GM19023 (cell line): ENCODE data around the gene RNF207.
A peak's percentile ranks its signal among the peaks of the same experiment; 100 is the strongest.

Experiments
- ATAC-seq: cut with Tn5 transposase; IDR thresholded peaks from one replicate; pipeline ENCODE4 v1.9.1; 2021; ENCODE audit warnings: mild to moderate bottlenecking, moderate library complexity; ENCODE audit not compliant: unreplicated experiment

Gene RNF207

GRCh38 chr1:6247651-6248050 lies 41.7 kb downstream of the RNF207 start:
- ATAC-seq = no peak

DNA sequence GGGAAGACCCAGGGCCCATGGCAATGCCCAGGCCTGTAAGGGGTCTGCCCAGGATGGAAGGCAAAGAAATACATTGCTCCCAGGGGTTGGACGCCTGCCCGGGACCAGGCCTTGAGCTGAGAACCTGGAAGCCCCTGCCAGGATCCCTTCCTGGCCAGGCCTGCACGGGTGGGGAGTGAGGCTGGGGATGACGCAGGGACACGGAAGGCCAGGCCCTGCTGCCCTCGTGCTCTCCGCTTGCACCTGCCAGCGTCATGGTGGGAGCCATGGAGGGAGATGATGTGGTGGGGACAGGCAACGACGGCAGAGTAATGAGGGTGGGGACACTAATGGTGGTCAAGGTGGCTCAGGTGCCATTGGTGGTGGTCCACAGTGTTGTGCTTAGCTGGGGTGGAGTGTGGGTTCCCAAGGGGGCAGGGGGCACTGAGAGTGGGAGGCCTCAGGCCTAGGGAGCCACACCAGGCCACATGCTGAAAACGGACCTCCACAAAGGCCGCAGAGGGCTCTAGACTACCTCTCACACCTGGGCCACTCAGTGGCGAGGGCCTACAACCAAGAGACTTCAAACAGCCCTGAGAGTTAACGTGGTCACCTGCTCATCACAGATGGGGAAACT lies 42.4 kb downstream of the RNF207 start:
- no peak for ATAC-seq

- ATAC-seq = no peak
Measured at GRCh38 chr1:6248932-6249738, 43.2 kb downstream of the RNF207 start.

DNA sequence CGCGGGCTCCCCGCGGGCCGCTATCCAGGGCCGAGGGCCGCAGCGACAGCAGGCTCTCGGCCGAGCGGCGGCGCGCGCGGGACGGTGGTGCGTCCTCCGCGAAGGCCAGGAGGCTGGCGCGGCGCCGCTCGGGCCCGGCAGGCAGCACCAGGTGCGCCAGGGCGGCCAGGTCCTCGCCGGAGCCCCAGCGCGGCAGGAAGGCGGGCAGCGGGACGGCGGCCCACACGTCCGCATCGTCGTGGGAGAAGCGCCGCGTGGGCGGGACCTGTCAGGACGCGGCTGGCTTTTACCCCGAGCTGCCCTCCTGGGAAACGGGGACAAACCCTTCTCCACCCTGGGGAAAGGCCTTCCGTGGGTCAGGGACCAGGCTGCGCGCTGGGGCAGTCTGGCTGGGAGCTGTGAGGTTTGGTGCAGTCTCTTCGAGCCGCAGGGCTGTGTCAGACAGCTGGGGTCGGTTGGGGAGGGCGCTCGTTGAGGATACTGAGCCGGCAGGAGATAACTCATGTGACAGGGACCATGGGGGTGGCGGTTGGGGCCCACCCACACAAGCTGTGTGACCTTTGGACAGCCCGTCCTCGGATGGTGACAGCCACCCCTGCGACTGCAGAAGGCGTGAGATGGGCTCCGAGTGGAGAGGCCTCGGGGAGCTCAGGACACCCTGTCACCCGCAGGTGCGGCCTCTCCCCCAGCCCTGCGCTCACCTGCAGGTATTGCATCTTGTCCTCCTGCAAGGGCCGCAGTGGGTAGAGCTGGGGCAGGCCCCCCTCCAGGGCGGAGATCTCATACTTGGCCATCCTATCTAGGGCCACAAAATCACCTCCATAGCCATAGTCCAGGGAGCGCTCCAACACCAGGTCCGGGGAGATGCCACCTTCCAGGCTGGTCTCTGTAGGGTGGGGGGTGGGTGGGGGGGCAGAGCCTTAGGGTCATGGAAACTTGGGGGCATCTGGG lies 44.1 kb downstream of the RNF207 start:
- no peak for ATAC-seq

DNA sequence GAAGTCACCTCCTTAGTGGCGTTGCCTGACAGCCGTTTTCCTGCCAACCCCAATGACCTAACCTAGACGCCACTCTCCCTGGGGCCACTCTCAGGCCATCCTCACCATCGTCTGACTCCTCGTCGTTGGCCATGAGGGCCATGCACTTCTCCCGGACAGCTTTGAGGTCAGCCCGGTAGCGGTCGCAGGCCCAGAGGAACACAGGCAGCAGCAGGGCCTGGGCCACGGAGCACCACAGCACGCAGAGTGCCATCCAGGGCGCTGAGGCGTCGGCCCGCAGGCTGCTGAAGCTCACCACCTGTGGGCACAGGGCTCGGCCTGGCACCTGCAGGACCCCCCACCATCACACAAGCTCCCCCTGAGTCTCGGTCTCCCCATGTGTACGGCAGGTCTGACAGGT lies 45.3 kb downstream of the RNF207 start:
- no peak for ATAC-seq

DNA sequence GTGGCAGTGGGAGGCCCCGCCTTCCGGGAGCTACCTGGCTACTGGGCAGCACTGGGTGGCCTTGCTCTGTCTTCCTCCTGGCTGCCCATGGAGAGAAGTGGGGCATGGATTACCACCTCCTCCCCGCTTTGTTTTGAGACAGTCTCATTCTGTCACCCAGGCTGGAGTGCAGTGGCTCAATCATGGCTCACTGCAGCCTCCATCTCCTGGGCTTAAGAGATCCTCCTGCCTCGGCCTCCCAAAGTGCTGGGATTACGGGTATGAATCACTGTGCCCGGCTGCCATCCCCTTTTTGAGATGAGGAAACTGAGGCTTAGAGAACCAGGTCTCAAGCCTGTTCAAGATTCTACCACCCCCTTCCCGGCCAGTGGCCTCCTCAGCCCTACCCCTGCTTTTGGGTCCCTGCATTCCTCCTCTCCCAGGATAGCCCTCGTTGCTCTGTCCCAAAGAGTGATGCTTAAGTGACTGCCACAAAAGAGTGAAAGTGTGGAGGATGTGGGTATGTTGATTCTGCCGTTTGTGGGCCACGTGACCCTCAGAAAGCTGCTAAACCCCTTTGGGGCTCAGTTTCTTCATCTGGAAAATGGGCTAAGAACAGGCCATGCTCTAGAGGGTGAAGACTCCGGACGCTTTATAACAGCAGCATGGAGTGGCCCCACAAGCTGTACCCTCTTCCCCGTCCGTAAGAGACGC lies 45.9 kb downstream of the RNF207 start:
- no peak for ATAC-seq

GRCh38 chr1:6252374-6252710 lies 46.4 kb downstream of the RNF207 start:
- ATAC-seq = no peak

DNA sequence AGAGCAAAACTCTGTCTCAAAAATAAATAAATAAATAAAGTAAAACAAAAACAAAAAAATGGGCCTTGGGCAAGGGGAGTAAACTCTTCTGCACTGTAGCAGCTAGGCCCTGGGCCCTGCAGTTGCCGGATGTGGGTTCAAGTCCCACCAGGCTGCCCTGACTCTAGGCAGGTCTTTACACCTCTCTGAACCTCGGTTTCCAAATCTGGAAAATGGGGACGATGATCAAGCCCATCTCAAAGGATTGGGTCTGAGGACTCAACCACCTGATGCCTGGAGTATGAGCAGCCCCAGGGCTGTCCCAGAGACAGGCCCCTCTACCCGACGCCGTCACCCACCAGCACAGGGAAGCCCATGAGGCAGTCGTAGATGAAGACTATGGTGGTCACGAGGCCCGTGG lies 47.5 kb downstream of the RNF207 start:
- no peak for ATAC-seq

- no peak for ATAC-seq
Measured at GRCh38 chr1:6254691-6255090, 48.8 kb downstream of the RNF207 start.

DNA sequence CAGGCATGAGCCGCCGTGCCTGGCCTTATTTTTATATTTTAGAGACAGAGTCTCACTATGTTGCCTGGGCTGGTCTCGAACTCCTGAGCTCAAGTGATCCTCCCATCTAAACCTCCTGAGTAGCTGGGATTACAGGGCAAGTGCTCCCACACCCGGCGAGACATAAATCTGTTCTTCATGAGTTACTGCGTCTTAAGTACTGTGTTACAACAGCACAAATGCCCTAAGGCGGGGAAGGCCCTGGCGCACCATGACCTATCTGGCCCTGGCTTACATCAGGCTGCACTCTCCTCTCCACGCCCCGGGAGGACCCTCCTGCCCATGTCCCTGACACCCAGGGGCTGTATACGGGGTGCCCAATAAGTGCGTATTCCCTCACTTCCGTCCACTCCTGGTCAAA lies 50.7 kb downstream of the RNF207 start:
- no peak for ATAC-seq

DNA sequence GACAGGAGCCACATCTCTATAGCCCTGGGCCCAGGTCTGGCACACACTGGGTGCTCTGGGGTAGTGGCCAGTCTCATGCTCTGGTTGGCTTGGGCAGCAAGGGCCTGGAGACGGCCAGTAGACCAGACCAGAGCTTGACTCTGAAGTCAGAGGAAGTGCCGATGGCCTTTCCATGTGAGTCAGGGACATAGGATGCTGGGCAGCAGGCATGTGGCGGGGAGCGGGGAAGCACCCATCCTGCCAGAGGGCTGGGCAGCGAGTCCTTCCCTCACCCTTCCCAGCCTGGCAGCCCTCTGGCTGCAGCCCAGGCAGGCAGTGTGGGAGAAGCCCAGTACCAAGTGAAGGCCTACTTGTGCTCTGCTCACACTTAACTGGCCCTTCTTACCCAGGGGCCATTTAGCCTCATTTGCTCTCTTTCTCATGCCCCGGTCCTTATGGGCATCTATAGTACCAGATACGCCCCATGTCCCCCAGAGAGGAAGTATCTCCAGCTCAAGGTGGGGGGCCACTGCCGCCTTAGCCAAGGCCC lies 51.7 kb downstream of the RNF207 start:
- no peak for ATAC-seq

GRCh38 chr1:6258675-6259074 lies 52.8 kb downstream of the RNF207 start:
- no peak for ATAC-seq

GRCh38 chr1:6259491-6260362 lies 53.8 kb downstream of the RNF207 start:
- peak; percentile 56 for ATAC-seq

DNA sequence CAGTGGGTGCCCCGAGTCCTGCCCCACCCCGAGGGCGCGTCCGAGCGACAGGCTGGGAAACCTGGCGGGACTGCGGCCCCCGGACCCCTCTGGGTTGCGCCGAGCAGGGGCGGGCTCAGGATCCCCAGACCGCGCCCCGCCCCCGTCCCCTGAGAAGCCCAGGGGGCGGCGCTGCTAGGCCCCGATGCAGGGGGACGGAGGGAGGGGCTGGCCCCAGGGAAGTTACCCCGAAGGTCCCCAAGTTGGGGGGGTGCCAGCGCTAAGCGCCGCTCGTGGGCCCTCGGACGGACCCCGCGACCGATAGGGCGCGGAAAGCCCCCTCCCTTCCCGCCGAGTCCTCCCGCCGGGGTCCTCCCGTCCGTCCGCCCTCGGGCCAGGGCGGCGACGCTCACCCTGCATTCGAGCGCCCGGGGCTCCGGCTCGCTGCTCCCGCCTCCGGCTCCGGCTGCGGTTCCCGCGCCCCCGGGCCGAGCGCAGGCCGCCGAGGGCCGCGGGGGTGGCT lies 54.6 kb downstream of the RNF207 start:
- peak; percentile 34 for ATAC-seq

DNA sequence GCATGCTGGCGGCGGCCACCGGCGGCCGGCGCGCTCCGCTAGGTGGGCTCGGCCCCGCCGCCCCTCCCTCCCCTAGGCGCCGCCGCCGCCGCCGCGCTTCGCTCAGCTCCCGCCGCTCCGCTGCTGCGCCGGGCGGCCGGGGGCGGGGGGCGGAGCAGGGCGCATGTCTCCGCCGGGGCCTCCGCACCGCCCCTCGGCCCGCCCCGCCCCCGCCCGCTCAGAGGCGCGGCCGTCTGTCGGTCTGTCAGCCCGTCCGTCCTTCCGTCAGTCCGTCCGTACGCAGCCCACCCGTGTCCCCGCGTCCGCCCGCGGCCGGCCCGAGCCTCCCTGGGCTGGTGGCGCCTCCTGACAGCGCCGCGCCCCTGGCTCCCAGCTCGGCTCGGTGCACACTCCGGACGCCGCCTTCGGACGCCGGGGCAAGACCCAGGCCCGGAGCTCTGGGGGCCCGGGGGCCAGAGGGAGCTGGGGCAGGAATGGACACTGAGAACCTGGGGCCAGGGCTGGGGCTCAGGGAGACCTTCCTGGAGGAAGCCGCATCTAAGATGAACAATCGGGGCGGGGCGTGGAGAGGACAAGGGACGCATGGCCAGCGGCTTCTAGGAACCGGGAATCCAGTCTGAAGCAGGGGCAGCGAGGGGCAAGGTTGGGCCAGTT lies 55.2 kb downstream of the RNF207 start, which contains the start of gene GPR153:
GPR153 (minus strand) TSS at position 138 of the 654 bp plus-strand sequence. CDS start 6,193 bp downstream, outside the sequence.
- peak; percentile 40 for ATAC-seq

- ATAC-seq = no peak
Measured at GRCh38 chr1:6261615-6261995, 55.7 kb downstream of the RNF207 start.

DNA sequence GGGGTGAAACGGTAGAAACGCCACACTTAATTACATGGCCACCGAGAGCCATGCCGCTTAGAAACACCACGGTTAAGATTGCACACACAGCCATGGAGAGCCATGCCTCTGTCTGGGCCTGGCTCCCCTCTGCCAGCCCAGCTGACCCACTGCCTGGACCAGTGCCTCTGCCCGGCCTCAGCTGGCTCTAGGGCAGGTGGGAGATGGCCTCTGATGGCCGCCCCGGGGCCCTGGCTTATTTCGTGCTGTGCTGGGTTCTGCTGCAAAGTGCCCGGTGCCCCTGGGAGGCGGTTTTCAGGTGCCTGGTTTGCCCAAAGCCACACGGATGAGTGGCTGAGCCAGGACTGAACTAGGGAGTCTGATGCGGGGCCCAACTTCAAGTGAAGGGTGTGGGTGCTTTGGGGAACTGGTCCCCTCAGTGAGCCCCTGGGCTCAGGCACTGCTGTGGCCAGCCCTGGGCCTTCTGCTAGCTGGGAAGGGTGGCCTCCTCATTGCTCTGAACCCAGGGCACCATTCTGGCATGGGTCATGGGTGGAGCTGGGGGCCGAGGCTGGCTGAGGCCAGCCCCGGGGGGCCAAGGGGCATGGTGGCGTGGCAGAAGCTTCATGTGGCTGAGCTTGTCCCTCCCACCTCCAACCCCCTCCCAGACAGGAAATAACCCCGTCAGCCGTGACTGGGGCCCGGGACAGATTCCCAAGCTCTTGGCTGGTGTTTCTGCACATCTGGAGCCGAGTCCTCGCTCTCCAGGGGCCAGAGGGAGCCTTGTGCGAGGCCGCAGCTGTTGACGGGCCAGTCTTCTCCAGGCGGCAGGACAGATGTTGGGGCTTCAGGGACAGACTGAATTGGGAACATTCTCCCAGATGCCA lies 56.9 kb downstream of the RNF207 start:
- ATAC-seq = no peak

GRCh38 chr1:6263716-6264115 lies 57.8 kb downstream of the RNF207 start:
- ATAC-seq = no peak
